Endodermal cell (in vitro differentiated cells): ENCODE measurements around the gene LYSMD1. TPM values are rescaled to one million over a fixed set of nuclear protein-coding genes. Genes with fewer than 3 reads are reported as not detected.
"Not testable (repeated sequence)": the region's sequence is repeated elsewhere in the genome, so short reads cannot be mapped to it uniquely, and the experiment has no call there.

Experiments used
- DNase-seq: peaks from one replicate; pipeline ENCODE4 v3.0.0-alpha.2; 2017
- H3K27ac ChIP-seq: 2 replicates; pipeline ENCODE4 v1.5.1; 2013; ENCODE audit warnings: mild to moderate bottlenecking, low read depth, low read length, moderate library complexity
- H3K27me3 ChIP-seq: 2 replicates; pipeline ENCODE4 v1.6.1; 2013; ENCODE audit warnings: mild to moderate bottlenecking, low read length, moderate library complexity; ENCODE audit not compliant: insufficient read depth, control insufficient read depth, poor library complexity, severe bottlenecking
- H3K36me3 ChIP-seq: 2 replicates; pipeline ENCODE4 v1.7.0; 2013; ENCODE audit warnings: mild to moderate bottlenecking, low read length, moderate library complexity; ENCODE audit not compliant: control insufficient read depth, insufficient read depth
- H3K4me1 ChIP-seq: one replicate; pipeline ENCODE4 v1.7.0; 2013; ENCODE audit warnings: low read length; ENCODE audit not compliant: control insufficient read depth, insufficient read depth
- H3K4me3 ChIP-seq: 2 replicates; pipeline ENCODE4 v1.5.1; 2013; ENCODE audit warnings: mild to moderate bottlenecking, low read length, moderate library complexity
- H3K9ac ChIP-seq: 2 replicates; pipeline ENCODE4 v1.6.1; 2013; ENCODE audit warnings: mild to moderate bottlenecking, low read length, moderate library complexity; ENCODE audit not compliant: poor library complexity, severe bottlenecking; ENCODE audit errors: extremely low read depth
- H3K9me3 ChIP-seq: 2 replicates; pipeline ENCODE4 v1.6.1; 2013; ENCODE audit warnings: mild to moderate bottlenecking, low read length, moderate library complexity; ENCODE audit not compliant: control insufficient read depth
- H3K27ac Mint-ChIP-seq: 2 replicates; pipeline ENCODE4 v1.8.0; 2020; ENCODE audit warnings: mixed read lengths
- H3K27me3 Mint-ChIP-seq: 2 replicates; pipeline ENCODE4 v1.8.0; 2021; ENCODE audit warnings: mild to moderate bottlenecking, mixed read lengths; ENCODE audit not compliant: insufficient read depth
- H3K36me3 Mint-ChIP-seq: 2 replicates; pipeline ENCODE4 v1.8.0; 2020; ENCODE audit warnings: low read depth, mixed read lengths
- H3K4me1 Mint-ChIP-seq: 2 replicates; pipeline ENCODE4 v1.8.0; 2020; ENCODE audit warnings: mixed read lengths
- H3K4me3 Mint-ChIP-seq: 2 replicates; pipeline ENCODE4 v1.8.0; 2020; ENCODE audit warnings: mild to moderate bottlenecking, moderate library complexity, mixed read lengths
- H3K9me3 Mint-ChIP-seq: 2 replicates; pipeline ENCODE4 v1.8.0; 2020; ENCODE audit warnings: mild to moderate bottlenecking, mixed read lengths
- CTCF ChIP-seq: fragments of 200-600 bp; sonication (generic); conservative IDR thresholded peaks from 2 replicates; pipeline ENCODE4 v1.5.0; 2021; ENCODE audit warnings: antibody characterized with exemption, mild to moderate bottlenecking
- WGBS, 2 experiments: methylation state at CpG; one replicate each; pipeline versions ENCODE4 v1.1.5 to v1.1.7; 2013; ENCODE audit warnings: missing lambda C conversion rate in 2 of 2, mixed read lengths in 1 of 2; ENCODE audit not compliant: insufficient coverage in 1 of 2, insufficient read length in 1 of 2; 5-methylcytosine and 5-hydroxymethylcytosine counted together
- total RNA-seq, 2 donors: library from RNA; stranded (reverse); fragmentation: NEBNext Ultra II Directional in 1 of 2; extraction: Animal tissue kit (Norgen Biotek cat#: 25700) in 1 of 2; gene quantifications; 2 replicates in 1 of 2; 3 replicates in 1 of 2; pipeline ENCODE4 v1.2.1, GENCODE V29; 2021

The LYSMD1 gene
- total RNA-seq, 2 donors from 2014 or later = 9.1 to 13.0 TPM

- Mint-ChIP-seq H3K27me3 (peaks cover 3% of the 10 kb centered on the region), H3K4me3 (peak within 1 kb of the TSS; percentile 94), H3K36me3 (peaks cover 12% of the 10 kb centered on the region), H3K4me1 (peaks cover 9% of the 10 kb centered on the region), H3K27ac (peak within 1 kb of the TSS; percentile 98), H3K9me3 (no peaks in the 10 kb centered on the region)
- Histone ChIP-seq H3K27ac (peak within 1 kb of the TSS; percentile 95), H3K4me3 (peak within 1 kb of the TSS; percentile 89), H3K4me1 (no peaks in the 10 kb centered on the region), H3K9me3 (no peaks in the 10 kb centered on the region), H3K36me3 (peaks cover 12% of the 10 kb centered on the region), H3K27me3 (peaks cover 8% of the 10 kb centered on the region), H3K9ac (peak within 1 kb of the TSS; percentile 88)
- DNase-seq = peak; percentile 94
- WGBS, 2 experiments = 1 to 2% methylated on average over 32 to 41 of the region's 42 CpGs
- TF ChIP-seq CTCF = peak; percentile 14
Observed at GRCh38 chr1:151189637-151190445, 24.1 kb upstream of the LYSMD1 start, which contains the start of gene VPS72. VPS72 (minus strand) TSS chr1:151190197; CDS start chr1:151190121, 76 bp downstream.

- H3K4me3 ChIP-seq = peak overlapping the region; percentile 89
- not testable (repeated sequence) for H3K27ac Mint-ChIP-seq, H3K27me3 Mint-ChIP-seq, H3K4me1 Mint-ChIP-seq, H3K9me3 ChIP-seq, DNase-seq, H3K4me1 ChIP-seq, H3K27me3 ChIP-seq, H3K9me3 Mint-ChIP-seq, H3K27ac ChIP-seq
- H3K4me3 Mint-ChIP-seq = peak overlapping the region; percentile 94
- WGBS, 2 experiments = 88 to 89% methylated on average over 6 to 8 of the region's 8 CpGs
- H3K36me3 ChIP-seq = peaks cover 23% of the 10 kb centered on the region
- peak overlapping the region; percentile 88 for H3K9ac ChIP-seq
- H3K36me3 Mint-ChIP-seq = peaks cover 23% of the 10 kb centered on the region
Observed at GRCh38 chr1:151188667-151189066, 23.0 kb upstream of the LYSMD1 start.

GRCh38 chr1:151187205-151187604 lies 21.5 kb upstream of the LYSMD1 start:
- no peak for DNase-seq
- Histone ChIP-seq H3K9me3 (no peaks in the 10 kb centered on the region), H3K36me3 (peaks cover 36% of the 10 kb centered on the region), H3K27me3 (no peaks in the 10 kb centered on the region), H3K9ac (no peak overlapping the region), H3K4me3 (no peak overlapping the region), H3K27ac (no peak overlapping the region), H3K4me1 (no peaks in the 10 kb centered on the region)
- H3K4me1 Mint-ChIP-seq = peaks cover 9% of the 10 kb centered on the region
- peak overlapping the region; percentile 26 for H3K27ac Mint-ChIP-seq
- no peak for TF ChIP-seq CTCF
- WGBS, 2 experiments = 80% methylated on average over 1 of the region's 1 CpG; no CpG with 5 or more reads in 1 of the 2 experiments
- peaks cover 2% of the 10 kb centered on the region for H3K27me3 Mint-ChIP-seq
- H3K4me3 Mint-ChIP-seq = no peak overlapping the region
- peaks cover 33% of the 10 kb centered on the region for H3K36me3 Mint-ChIP-seq
- H3K9me3 Mint-ChIP-seq = no peaks in the 10 kb centered on the region
